IPS-NIHi7 (cell line): ENCODE data around the gene RAPGEF1.
"Not testable (repeated sequence)": the region's sequence is repeated elsewhere in the genome, so short reads cannot be mapped to it uniquely, and the experiment has no call there.

ENCODE experiments used
- DNase-seq: peaks from one replicate; pipeline ENCODE4 v3.0.0; 2012; ENCODE audit warnings: mixed read lengths; ENCODE audit errors: extremely low spot score

Gene RAPGEF1, protein sequence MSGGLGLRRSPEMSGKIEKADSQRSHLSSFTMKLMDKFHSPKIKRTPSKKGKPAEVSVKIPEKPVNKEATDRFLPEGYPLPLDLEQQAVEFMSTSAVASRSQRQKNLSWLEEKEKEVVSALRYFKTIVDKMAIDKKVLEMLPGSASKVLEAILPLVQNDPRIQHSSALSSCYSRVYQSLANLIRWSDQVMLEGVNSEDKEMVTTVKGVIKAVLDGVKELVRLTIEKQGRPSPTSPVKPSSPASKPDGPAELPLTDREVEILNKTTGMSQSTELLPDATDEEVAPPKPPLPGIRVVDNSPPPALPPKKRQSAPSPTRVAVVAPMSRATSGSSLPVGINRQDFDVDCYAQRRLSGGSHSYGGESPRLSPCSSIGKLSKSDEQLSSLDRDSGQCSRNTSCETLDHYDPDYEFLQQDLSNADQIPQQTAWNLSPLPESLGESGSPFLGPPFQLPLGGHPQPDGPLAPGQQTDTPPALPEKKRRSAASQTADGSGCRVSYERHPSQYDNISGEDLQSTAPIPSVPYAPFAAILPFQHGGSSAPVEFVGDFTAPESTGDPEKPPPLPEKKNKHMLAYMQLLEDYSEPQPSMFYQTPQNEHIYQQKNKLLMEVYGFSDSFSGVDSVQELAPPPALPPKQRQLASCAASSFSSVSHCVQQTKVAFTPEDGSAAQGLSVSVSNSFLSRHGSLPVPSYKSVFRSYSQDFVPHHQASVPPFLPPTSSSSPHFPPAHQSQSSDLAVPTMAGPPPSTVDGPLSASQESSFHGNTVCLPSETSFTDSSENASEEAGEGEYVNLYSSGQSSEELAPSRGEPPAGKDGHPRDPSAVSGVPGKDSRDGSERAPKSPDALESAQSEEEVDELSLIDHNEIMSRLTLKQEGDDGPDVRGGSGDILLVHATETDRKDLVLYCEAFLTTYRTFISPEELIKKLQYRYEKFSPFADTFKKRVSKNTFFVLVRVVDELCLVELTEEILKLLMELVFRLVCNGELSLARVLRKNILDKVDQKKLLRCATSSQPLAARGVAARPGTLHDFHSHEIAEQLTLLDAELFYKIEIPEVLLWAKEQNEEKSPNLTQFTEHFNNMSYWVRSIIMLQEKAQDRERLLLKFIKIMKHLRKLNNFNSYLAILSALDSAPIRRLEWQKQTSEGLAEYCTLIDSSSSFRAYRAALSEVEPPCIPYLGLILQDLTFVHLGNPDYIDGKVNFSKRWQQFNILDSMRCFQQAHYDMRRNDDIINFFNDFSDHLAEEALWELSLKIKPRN (N-terminal part only)

GRCh38 chr9:131739959-131740648, at the start of gene RAPGEF1:
RAPGEF1 (minus strand) TSS chr9:131740076; CDS start chr9:131739830, 246 bp downstream.
- peak; percentile 85 for DNase-seq

GRCh38 chr9:131788851-131789250, 49.0 kb upstream of the RAPGEF1 start:
- DNase-seq = no peak

DNA sequence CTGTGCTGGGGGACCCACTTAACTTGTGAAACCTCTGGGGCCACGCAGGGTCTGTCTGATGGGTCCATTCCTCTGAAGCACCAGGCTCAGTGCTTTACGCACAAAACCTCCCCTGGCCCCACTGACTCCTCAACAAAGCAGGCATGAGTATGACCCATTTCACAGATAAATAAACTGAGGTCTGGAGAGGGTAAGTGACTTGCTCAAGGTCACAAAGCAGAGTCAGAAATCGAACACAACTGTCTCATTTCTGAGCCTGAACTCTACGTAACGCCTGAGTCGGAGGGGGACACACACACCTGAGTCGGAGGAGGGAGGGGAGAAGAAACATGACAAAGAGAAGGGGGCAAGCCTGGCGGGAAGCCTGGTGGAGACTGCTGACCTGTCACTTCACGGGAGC, 48.0 kb upstream of the RAPGEF1 start:
- DNase-seq = no peak

DNA sequence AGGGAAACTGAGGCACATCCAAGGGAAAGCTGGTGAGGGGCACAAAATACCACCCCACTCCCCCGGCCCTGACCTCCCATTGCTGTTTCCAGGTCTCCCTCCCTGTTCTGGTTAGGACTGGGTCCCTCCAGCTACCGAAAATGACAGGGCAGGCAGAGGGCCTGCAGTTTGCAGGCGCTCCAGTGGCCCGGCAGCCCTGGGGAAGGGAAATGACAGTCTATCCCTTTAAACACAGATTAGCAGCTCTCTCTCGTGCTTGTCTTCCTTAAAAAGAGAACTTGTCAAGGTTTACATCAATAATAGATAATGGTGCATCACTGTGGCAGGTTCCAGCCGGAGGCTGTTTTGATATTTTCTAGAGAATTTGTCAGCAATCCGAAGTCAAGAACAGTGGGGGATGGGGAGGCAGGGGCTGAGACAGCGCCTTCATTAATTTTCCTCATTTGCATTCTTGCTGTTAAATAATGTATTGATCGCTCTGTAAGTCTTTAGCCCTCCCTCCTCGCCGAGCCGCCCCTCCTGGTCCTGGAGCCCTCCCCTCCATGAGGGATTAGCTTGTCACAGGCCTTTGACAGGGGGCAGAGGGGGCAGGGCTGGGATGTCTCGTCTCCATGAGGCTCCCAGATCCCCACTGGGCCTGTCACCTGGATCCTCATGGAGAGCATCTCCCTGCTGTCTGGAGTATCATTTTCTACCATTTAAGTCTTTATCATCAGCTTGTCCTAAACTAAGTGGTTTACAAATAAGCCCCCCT, 45.0 kb upstream of the RAPGEF1 start:
- no peak for DNase-seq

DNA sequence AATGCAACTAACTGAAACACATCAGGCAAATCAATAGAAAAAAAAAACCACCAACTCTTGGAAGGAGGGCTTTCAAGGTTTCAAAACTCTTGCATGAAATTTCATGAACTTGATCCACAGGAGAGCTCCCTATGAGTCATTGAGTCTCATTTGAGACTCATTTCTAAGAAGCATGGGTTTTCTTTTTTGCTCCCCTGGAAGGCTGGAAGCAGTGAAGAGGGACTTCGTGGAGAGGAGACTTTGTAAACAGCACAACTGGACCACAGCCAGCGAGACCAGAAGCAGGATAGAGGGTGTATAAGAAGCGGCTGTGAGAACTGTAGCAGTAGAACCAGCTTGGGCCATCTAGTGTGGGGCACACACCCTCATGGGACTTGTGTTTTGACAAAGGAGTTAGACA, 41.2 kb upstream of the RAPGEF1 start:
- DNase-seq = no peak

DNA sequence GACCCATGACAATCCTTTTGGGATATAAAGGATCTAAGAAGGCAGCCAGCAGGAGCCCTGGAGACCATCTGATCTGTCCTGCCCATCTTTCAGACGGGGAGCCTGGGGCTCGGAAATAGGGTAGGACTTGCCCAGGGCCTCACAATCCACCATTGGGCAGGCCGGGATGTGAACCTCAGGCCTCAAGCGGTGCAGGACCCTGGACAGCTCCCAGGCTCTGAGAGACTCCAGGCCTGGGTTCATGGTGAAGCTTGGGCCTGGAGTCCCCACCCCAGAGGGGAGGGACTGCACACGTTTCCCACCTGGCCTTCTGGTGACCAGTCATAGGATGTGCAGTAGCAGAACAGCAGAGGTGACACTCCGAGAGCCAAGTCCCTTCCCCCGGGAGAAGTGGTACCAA, 36.6 kb upstream of the RAPGEF1 start:
- DNase-seq = peak; percentile 91

- DNase-seq = no peak
These were observed 36.2 kb upstream of the RAPGEF1 start for GRCh38 chr9:131776036-131776435.

- DNase-seq = no peak
These were observed 34.8 kb upstream of the RAPGEF1 start for GRCh38 chr9:131774636-131775035.

GRCh38 chr9:131773911-131774379, 34.1 kb upstream of the RAPGEF1 start:
- DNase-seq = peak; percentile 84

DNA sequence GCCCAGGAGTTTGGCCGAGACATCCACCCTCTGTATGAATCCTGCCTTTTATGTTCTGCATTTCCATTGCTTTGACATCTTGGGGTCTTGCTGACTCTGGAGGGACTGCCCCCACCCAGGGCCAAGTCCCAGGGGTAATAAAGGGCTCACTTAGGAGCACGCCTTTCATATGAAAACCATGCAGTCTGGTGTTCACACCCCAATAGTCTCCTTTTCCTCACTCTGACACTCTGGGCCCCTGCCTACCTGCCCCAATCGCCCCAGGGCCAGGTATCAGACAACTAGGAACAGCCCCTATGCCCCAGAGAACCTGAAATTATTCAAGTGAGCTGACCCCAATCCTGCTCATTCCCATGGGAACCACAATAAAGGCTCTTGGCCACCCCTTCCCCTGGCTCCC, 33.1 kb upstream of the RAPGEF1 start:
- no peak for DNase-seq

GRCh38 chr9:131771646-131772045, 31.8 kb upstream of the RAPGEF1 start:
- DNase-seq = no peak

GRCh38 chr9:131769361-131769760, 29.5 kb upstream of the RAPGEF1 start:
- no peak for DNase-seq

- DNase-seq = no peak
These were observed 24.7 kb upstream of the RAPGEF1 start for GRCh38 chr9:131764568-131764967.

- DNase-seq = peak; percentile 95
These were observed 22.6 kb upstream of the RAPGEF1 start for GRCh38 chr9:131762356-131762932.

GRCh38 chr9:131759017-131759647, 19.3 kb upstream of the RAPGEF1 start:
- DNase-seq = no peak

DNA sequence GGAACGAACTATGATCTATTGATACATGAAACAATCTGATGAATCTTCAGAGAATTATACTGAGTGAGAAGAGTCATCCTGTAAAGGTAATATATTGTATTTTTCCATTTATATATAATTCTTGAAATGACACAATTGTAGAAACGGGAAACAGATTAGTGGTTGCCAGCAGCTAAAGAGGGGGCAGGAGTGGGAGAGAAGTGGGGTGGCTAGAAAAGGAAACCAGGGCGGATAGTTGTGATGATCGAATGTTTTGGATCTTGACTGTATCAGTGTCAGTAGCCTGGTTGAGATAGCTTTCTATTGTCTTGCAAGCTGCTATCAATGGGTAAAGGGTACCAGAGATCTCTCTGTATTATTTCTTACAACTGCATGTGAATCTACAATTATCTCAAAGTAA, 17.7 kb upstream of the RAPGEF1 start:
- DNase-seq = no peak

- peak; percentile 82 for DNase-seq
These were observed 15.8 kb upstream of the RAPGEF1 start for GRCh38 chr9:131755541-131756198.

- peak; percentile 34 for DNase-seq
These were observed 15.0 kb upstream of the RAPGEF1 start for GRCh38 chr9:131754846-131755245.

GRCh38 chr9:131753751-131754150, 13.9 kb upstream of the RAPGEF1 start:
- not testable (repeated sequence) for DNase-seq
